Endothelial cell of umbilical vein (primary cell): ENCODE results near the gene ABCC4. TPM values are rescaled to one million over a fixed set of nuclear protein-coding genes. Genes with fewer than 3 reads are reported as not detected.

Experiments
- BruUV-seq: library from RNA; stranded (reverse); fragments of 400-500 nt; replicated peaks from 2 replicates; lab custom pipeline; 2021; lab: Mats Ljungman, UMichigan
- CTCF ChIA-PET: fragments of 300-600, 350-600 bp; sonication (Branson Sonifier 250); formaldehyde crosslinking; loops from one replicate; lab custom pipeline; 2021; ENCODE audit warnings: antibody characterized with exemption, inconsistent platforms; lab: Charles Lee
- POLR2A ChIA-PET: fragments of 300-600, 350-600 bp; sonication (Branson Sonifier 250); formaldehyde crosslinking; loops from one replicate; lab custom pipeline; 2021; ENCODE audit warnings: antibody characterized with exemption, inconsistent platforms; lab: Charles Lee
- DNase-seq: peaks from one replicate; pipeline ENCODE4 v3.0.0-alpha.2; 2011; ENCODE audit warnings: low read depth, low spot score
- FAIRE-seq: peaks from 2 replicates; lab custom pipeline; 2011; peaks lifted over from hg19 to GRCh38; lab: Jason Lieb, UNC
- H2AFZ ChIP-seq: 2 replicates; pipeline ENCODE4 v1.6.0; 2012; ENCODE audit warnings: low read depth, low read length, control low read depth, inconsistent platforms
- H3K27ac ChIP-seq: 2 replicates; pipeline ENCODE4 v1.5.1; 2011; ENCODE audit warnings: low read depth, mild to moderate bottlenecking, control low read depth, low read length, moderate library complexity; ENCODE audit not compliant: insufficient read depth
- H3K27me3 ChIP-seq, 2 experiments: 2 replicates each; pipeline versions ENCODE4 v1.6.0 to v1.6.1; 2011; ENCODE audit warnings: low read length in 2 of 2, mixed read lengths in 1 of 2; ENCODE audit not compliant: control insufficient read depth in 2 of 2, insufficient read depth in 2 of 2
- H3K36me3 ChIP-seq, 2 experiments: 2 replicates in 1 of 2; 3 replicates in 1 of 2; pipeline ENCODE4 v1.5.1; 2011; ENCODE audit warnings: low read length in 2 of 2, mild to moderate bottlenecking in 1 of 2, moderate library complexity in 1 of 2; ENCODE audit not compliant: control insufficient read depth in 2 of 2, insufficient read depth in 2 of 2; ENCODE audit errors: extremely low read depth in 1 of 2
- H3K4me1 ChIP-seq: 3 replicates; pipeline ENCODE4 v1.5.1; 2011; ENCODE audit warnings: mild to moderate bottlenecking, low read length; ENCODE audit not compliant: control insufficient read depth, insufficient read depth; ENCODE audit errors: extremely low read depth
- H3K4me2 ChIP-seq: 2 replicates; pipeline ENCODE4 v1.6.1; 2011; ENCODE audit warnings: low read length, control low read depth, mixed read lengths; ENCODE audit not compliant: insufficient read depth
- H3K4me3 ChIP-seq, 3 experiments: fragments of 200-600 bp in 1 of 3; sonication (generic), shearing (Covaris generic) in 1 of 3; replicated peaks in 1 of 3; 2 replicates each; pipeline ENCODE4 v1.5.1; 2011 to 2016; ENCODE audit warnings: control low read depth in 3 of 3, low read length in 3 of 3, mild to moderate bottlenecking in 2 of 3, inconsistent platforms in 1 of 3, low read depth in 1 of 3, moderate library complexity in 1 of 3; ENCODE audit not compliant: insufficient read depth in 1 of 3
- H3K79me2 ChIP-seq: 2 replicates; pipeline ENCODE4 v1.6.0; 2012; ENCODE audit warnings: low read length, inconsistent platforms; ENCODE audit not compliant: control insufficient read depth, insufficient read depth
- H3K9ac ChIP-seq: replicated peaks from 2 replicates; pipeline ENCODE3; 2011; ENCODE audit warnings: low read length, control low read depth; ENCODE audit not compliant: insufficient read depth; ENCODE audit errors: extremely low read depth
- H3K9me1 ChIP-seq: replicated peaks from 3 replicates; pipeline ENCODE4 v1.6.0; 2011; ENCODE audit warnings: mild to moderate bottlenecking, low read length; ENCODE audit not compliant: control insufficient read depth, insufficient read depth; ENCODE audit errors: extremely low read depth
- H3K9me3 ChIP-seq: replicated peaks from 2 replicates; pipeline ENCODE4 v1.5.1; 2012; ENCODE audit warnings: low read length, inconsistent platforms; ENCODE audit not compliant: control insufficient read depth, insufficient read depth
- H4K20me1 ChIP-seq: replicated peaks from 2 replicates; pipeline ENCODE3; 2011; ENCODE audit warnings: mild to moderate bottlenecking, low read length; ENCODE audit not compliant: control insufficient read depth, insufficient read depth; ENCODE audit errors: extremely low read depth
- FOS ChIP-seq: IDR thresholded peaks from 2 replicates; pipeline ENCODE4 v1.6.1; 2011; ENCODE audit warnings: mild to moderate bottlenecking, low read length, moderate library complexity, borderline replicate concordance; ENCODE audit not compliant: insufficient read depth
- GATA2 ChIP-seq: IDR thresholded peaks from 2 replicates; pipeline ENCODE4 v1.7.0; 2011; ENCODE audit warnings: low read depth, mild to moderate bottlenecking, moderate library complexity, mixed read lengths, low read length; ENCODE audit not compliant: insufficient read length, insufficient read depth
- MYC ChIP-seq: IDR thresholded peaks from one replicate; pipeline ENCODE4 v1.6.1; 2011; ENCODE audit warnings: mild to moderate bottlenecking, low read depth, low read length
- POLR2A ChIP-seq: IDR thresholded peaks from 2 replicates; pipeline ENCODE4 v1.6.1; 2012; ENCODE audit warnings: low read depth, mild to moderate bottlenecking, control low read depth, low read length
- POLR2AphosphoS5 ChIP-seq: IDR thresholded peaks from 2 replicates; pipeline ENCODE4 v1.6.1; 2012; ENCODE audit warnings: low read depth, mild to moderate bottlenecking, control low read depth, low read length, moderate library complexity; ENCODE audit not compliant: insufficient read depth
- dilution Hi-C: fragments of 300-500 bp; cut with MboI; formaldehyde crosslinking; loops from one replicate; pipeline ENCODE4 v1.15.0; 2019; ENCODE audit warnings: low sequenced_read_pairs; ENCODE audit not compliant: extremely low pct_ligation_motif_present
- intact Hi-C: fragments of 100-400 bp; cut with micrococcal nuclease; formaldehyde crosslinking; loops from one replicate; pipeline ENCODE4 v1.10.0; 2022
- polyA plus RNA-seq, 4 experiments: library from polyadenylated mRNA; depleted of rRNA in 3 of 4; stranded (reverse) in 3 of 4; unstranded in 1 of 4; fragments of >200 nt; gene quantifications; 2 replicates each; pipeline versions ENCODE4 v1.2.1 to v1.2.3, GENCODE V29; 2011 to 2012; ENCODE audit warnings: missing spikeins in 1 of 4
- total RNA-seq: library from RNA; stranded (reverse); gene quantifications from 2 replicates; pipeline ENCODE4 v1.2.3, GENCODE V29; 2021
- TF ChIP-seq, protein P1 (sequence below), 2 donors: IDR thresholded peaks; 1 replicate in 1 of 2; 2 replicates in 1 of 2; pipeline ENCODE4 v1.5.1; 2011; ENCODE audit warnings: low read length in 2 of 2, mild to moderate bottlenecking in 2 of 2, moderate library complexity in 2 of 2, control low read depth in 1 of 2, inconsistent platforms in 1 of 2, low read depth in 1 of 2; ENCODE audit not compliant: insufficient read depth in 1 of 2; ENCODE audit errors: extremely low read depth in 1 of 2

ABCC4 gene
- total and polyA plus RNA-seq, 2 donors (not counting 3 experiments of a cell fraction or from before 2014, with no cell fraction given) = 9.2 to 15.9 TPM

DNA sequence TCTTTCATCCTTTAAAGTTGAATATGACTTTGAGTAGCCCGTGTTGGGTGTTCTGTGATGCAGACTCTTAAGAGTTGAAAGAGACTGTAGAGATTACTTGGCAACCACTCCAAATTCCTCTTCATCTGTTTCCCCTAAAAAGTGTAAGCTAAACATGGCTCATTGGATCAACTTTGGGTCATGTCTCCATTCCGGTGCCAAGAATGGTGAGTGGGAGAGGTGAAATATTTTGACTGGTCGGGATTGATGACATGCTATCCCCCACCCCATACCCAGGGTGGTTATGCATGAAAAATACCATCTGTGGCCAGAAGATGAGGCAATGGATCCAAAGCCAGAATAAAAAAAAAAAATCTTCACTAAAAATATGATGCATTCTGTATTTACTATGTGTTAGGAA lies 307.6 kb downstream of the ABCC4 start:
- Histone ChIP-seq H3K27me3 (peaks cover 23 to 44% of the 10 kb centered on the region in 2 experiments), H4K20me1 (no peaks in the 10 kb centered on the region), H3K79me2 (no peaks in the 10 kb centered on the region), H3K9me1 (no peaks in the 10 kb centered on the region), H3K36me3 (no peaks in the 10 kb centered on the region), H3K27ac (no peak overlapping the region), H3K4me3 (no peak overlapping the region), H2AFZ (no peak overlapping the region), H3K4me2 (no peak overlapping the region), H3K9me3 (no peaks in the 10 kb centered on the region), H3K9ac (no peak overlapping the region), H3K4me1 (no peaks in the 10 kb centered on the region)
- ChIA-PET CTCF (interaction anchor here (1.6 kb wide), 1 partner anchor 162 kb away, joined by 4 read pairs; no protein-coding TSS in a partner anchor), POLR2A (no interaction called here)
- dilution Hi-C loops (no loop called here), intact Hi-C loops (no loop called here)
- FAIRE-seq = no peak
- no peak for TF ChIP-seq GATA2
- no peak for TF ChIP-seq POLR2AphosphoS5
- no peak for TF ChIP-seq POLR2A
- TF ChIP-seq, protein P1, sequence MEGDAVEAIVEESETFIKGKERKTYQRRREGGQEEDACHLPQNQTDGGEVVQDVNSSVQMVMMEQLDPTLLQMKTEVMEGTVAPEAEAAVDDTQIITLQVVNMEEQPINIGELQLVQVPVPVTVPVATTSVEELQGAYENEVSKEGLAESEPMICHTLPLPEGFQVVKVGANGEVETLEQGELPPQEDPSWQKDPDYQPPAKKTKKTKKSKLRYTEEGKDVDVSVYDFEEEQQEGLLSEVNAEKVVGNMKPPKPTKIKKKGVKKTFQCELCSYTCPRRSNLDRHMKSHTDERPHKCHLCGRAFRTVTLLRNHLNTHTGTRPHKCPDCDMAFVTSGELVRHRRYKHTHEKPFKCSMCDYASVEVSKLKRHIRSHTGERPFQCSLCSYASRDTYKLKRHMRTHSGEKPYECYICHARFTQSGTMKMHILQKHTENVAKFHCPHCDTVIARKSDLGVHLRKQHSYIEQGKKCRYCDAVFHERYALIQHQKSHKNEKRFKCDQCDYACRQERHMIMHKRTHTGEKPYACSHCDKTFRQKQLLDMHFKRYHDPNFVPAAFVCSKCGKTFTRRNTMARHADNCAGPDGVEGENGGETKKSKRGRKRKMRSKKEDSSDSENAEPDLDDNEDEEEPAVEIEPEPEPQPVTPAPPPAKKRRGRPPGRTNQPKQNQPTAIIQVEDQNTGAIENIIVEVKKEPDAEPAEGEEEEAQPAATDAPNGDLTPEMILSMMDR (IDR thresholded peaks at IDR 0.05; ENCODE audit: extremely low read depth in 1 of 2, insufficient read depth in 1 of 2, low read depth in 1 of 2, low read length in 2 of 2) = no peak
- TF ChIP-seq MYC = no peak
- TF ChIP-seq FOS = no peak
- no peak for DNase-seq
- BruUV-seq = no TSS peak
